Stimulated activated CD4-positive, alpha-beta T cell treated with anti-CD3 and anti-CD28 coated beads, Interleukin-12 subunit alpha, Interleukin-12 subunit beta, amount 100 ng/mL, for 24 hours (primary cell): ENCODE results near the gene PRICKLE2.

Experiments
- DNase-seq, 2 experiments: peaks; one replicate each; pipeline ENCODE4 v3.0.0-alpha.2; 2020; ENCODE audit warnings: low read depth in 2 of 2

PRICKLE2 gene

DNA sequence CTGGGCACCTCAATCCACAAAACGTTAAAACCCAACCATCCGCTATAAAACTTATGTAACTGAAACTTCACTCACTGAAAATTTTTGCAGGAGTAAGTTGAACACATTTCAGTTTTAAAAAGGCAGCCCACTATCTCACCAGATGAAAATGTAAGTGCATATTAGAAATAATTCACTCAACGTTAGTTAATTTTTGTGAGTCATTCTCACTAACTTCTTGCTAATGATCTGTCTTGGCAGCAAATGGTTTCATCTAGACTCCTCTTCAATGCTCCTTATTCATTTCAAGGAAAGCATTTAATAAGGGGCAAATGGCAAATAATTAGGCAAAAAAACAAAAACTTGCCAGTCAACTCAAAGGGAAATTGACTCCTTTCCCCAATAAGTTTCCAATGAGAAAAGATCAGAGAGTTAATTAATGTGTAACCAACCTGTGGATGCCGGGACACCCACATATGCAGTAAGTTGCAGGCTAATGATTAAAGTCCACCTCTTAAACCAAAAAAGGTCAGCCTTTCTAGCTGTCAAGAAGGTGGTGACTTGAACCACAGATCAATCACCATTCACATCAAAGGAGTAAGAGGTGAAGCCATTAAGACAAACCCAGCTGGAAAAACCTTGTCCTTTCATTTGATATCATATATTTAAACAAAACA, 22.9 kb upstream of the PRICKLE2 start:
- DNase-seq, result no peak

DNA sequence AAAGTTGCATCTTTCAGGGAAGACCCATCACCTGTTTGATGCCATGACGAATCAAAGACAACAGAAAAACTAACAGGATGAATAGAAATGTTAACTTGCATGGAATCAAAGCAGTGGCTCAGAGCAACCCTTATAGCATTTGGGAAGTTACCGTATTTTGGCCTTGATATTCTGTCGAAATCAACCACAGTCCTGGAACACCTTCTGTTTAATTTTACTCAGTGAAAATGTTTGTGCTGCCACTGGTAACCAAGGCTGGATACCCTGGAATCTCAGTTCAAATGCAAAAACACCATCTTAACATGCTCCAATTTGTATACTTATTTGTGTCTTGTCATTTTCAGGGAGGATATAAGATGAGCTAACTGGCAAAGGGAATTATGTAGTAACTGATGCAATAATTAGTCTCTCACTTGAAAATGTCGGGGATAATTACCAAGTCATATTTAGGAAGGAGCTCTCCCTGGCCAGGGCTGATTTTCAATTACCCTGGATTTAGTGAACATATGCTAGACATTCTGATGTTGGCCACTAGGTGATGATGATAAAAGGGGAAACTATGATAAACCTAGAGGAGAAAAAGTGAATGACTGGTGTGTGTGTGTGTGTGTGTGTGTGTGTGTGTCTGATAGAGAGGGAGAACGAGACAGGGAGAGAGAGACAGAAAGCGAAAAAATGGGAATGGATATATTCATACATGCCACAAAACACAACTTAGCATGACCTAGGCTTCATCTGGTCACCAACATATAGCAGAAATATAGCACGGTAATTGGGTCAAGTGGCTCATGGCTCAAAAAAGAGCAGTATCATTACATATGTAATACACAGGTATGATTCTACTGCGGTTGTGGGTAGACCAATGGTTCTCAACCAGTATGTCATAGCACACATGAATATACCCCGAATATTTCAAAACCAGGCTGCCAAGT, 19.0 kb upstream of the PRICKLE2 start:
- DNase-seq, result no peak

DNA sequence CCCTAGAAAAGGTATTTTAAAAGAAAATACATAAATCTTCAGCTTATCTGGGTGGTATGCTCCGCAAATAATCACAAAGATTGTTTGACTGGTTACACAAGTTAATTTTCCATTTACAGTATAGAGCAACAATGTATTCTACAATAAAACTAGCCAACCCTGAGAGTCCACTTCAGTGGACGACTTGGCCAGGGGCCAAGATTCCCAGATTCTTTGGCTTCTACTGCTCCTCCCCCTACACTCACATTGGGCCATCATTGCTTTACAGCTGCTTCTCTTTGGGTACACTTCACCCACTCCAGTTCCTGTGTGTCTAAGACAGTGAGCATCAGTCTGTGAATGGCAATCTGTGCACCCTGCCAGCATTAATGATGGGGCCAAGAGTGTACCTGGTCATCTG, 17.2 kb upstream of the PRICKLE2 start:
- no peak for DNase-seq

DNA sequence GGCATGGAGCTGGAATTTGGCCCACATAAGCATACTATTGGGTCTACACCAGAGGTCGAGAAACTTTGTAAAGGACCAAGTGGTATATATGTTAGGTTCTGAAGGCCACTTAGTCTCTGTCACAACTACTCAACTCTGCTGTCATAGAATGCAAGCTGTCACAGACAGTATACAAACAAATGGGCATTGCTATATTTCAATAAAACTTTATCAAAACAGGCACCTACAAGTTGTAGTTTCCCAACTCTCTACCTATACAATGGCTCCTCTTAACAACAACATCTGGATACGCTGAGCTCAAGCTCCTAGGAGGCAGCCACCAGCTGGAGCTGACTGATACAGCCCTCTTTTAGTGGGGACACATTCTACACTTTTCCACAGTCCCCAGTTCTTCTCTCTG, 15.7 kb upstream of the PRICKLE2 start:
- no peak for DNase-seq

DNA sequence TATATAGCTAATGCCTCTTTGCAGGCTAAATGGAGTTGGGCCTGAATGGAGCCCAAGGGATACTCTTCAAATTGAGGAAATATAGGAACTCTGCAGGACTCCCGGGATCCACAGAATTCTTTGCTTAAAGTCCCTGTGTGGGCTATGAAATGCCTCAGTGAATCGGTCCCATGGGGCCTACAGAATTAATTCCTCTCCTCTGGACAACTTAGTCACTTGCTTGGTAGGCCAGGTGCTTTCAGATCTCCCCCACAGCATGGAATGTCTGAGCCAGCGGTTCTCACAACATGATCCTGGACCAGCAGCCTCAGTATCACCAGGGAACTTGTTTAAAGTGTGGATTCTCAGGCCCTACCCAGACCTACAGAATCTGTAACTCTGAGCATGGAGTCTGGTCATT, 15.1 kb upstream of the PRICKLE2 start:
- no peak for DNase-seq

DNA sequence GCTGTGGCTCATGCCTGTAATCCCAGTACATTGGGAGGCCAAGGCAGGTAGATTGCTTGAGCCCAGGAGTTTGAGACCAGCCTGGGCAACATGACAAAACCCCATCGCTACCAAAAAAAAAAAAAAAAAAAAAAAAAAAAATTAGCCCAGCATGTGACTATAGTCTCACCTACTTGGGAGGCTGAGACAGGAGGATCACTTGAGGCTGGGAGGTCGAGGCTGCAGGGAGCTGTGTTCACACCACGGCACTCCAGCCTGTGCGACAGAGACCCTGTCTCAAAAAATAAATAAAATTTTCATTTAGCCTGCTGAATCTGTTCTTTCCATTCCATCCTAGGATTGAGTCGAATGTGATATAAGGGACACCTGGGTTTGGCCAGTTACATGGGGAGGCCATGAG, 14.6 kb upstream of the PRICKLE2 start:
- no peak for DNase-seq

DNA sequence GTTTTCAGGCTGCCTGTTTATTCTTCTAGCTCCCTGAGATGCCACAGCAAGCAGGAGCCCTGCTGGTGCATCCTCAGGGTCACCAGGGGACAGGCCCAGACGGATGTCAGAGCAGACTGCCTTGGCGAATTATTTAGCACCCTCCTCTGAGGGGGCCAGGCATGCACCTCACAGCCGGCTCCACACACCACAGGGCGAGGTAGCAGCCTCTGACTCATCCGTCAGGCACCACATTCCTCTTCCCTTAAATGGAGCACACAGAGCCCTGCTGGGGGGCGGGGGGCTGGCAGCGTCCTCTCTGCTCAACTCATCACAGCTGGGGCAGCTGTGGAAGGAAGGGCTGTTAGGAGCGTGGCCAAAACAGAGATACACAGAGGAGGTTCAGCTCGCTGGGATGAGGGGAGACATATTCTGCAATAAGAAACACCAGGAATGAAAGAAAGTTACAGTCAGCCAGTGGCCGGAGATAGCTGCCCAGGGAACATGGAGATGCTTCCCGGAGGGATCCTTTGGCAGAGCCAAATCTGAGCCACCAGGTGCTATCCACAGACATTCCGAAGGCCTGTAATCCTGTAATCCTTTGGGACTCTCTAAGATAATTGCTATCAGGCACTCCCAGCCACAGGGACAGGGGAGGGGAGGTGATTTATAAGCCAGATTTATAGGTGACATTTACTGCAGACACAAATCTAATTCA, 13.9 kb upstream of the PRICKLE2 start:
- no peak for DNase-seq

DNA sequence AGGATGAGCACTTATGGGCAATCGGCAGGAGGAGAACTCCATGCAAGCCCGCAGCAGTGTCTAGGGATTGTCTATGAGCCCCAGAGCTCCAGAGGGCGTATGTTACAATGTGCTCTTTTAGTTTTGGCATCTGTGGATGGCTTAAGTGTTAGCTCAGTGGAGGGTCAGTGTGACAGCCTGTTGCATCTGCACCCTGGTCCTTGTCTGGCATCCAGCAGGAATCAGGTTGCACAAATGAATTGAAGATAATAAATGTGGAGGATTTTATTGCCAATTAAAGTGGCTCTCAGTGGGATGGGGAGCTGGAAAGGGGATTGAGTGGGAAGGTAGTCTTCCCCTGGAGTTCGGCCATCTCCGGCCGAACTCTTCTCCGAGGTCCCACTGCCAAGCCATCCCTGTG, 11.8 kb upstream of the PRICKLE2 start:
- DNase-seq, result no peak

DNA sequence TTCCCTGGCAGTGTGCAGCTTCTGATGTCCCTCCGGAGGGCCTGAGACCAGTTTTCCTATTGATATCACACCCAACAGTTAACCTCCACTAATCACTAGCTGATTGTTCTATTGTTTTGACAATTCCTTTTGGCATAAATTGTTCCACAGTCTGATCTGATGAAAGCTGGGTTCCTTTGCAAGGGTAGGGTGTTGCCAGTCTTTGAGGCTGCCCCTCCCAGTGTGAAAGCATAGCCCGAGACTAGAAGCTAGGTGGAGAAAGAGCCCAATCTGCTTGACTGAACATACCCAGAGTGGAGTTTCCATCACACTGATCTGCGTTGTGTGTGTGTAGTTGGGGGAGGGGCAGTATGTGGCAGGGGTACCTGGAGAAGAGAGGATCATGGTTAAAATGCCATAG, 10.3 kb upstream of the PRICKLE2 start:
- no peak for DNase-seq

DNA sequence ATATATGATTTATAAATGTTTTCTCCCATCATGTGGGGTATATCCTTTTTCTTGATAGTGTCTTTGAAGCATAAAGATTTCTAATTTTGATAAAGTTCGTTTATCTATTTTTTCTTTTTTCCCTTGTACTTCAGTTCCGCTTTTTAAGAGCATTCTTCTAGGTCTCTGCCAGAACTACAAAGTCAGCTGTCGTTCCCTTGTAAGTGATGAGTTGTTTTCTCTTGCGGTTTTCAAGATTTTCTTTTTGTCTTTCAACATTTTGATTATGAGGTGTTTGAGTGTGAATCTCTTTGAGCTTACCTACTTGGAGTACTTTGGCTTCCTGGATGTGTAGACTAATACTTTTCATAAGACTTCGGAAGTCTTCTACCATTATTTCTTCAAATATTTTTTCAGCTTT, 9.3 kb upstream of the PRICKLE2 start:
- DNase-seq, result no peak

DNA sequence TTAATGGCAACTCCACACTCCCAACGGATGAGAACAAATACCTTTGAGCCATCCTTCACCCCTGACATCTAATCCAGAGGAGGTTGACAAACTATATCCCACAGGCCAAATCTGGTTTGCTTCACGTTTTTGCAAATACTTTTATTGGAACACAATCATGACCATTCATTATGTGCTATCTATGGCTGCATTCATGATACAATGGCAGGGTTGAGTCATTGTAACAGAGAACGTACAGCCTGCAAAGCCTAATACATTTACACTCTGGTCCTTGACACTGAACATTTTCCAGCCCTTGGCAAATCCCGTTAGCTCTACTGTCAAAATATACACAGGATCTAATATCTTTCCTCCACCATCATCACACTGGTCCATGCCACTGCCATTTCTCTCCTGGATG, 7.6 kb upstream of the PRICKLE2 start:
- DNase-seq, result no peak

DNA sequence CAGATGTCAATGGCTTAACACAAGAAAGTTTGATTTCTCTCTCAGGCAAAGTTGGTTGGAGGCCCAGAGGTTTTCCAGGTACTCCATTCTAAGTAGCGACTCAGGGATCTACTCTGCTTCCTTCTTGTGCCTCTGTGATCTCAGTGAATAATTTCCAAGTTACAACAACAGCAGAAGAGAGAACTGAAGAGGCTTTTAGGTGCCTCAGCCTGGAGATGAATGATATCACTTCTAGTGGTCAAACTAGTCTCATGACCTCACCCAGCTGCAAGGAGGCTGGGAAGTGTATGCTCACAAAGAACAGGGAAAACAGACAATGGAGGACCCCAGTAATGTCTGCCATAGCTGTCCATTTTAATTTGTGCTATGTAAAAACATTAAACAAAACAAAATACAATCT, 4.6 kb upstream of the PRICKLE2 start:
- DNase-seq, result no peak

DNA sequence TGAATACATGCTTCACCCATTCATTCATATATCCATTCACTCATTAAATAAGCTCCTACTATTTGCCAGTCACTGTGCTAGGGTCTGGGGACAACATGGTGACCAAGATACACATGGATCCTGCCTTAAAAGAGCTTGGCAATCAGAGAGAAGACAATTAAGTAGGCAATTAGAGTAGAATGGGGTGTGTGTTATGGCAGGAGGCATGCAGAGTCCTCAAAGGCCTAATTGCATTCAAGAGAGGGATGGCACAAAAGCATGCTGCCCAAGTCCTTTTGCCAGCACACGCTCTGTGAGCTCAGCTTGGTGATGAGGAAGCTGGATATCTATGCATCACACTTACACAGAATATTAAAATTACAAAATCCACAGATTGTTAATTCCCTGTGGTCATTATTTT, 2.8 kb upstream of the PRICKLE2 start:
- no peak for DNase-seq

DNA sequence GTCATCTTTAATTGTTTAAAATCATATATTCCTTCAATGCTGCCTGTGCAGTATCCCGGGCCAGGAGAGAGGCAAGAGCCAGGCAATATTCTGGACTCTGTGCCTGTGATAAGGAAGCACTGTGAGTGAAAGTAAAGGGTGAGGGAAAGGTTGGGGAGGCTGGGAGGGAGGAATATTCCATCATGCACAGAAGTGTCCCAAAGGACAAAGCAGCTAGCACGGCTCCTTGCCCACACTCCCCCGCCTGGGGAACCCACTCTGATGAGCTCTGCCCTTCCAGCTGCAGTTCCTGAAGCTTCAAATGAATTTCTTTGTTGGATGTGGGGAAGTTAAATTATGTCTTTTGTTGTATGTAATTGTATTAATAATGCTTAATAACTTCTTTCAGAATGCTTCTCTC, 1.5 kb upstream of the PRICKLE2 start:
- DNase-seq, result no peak

DNA sequence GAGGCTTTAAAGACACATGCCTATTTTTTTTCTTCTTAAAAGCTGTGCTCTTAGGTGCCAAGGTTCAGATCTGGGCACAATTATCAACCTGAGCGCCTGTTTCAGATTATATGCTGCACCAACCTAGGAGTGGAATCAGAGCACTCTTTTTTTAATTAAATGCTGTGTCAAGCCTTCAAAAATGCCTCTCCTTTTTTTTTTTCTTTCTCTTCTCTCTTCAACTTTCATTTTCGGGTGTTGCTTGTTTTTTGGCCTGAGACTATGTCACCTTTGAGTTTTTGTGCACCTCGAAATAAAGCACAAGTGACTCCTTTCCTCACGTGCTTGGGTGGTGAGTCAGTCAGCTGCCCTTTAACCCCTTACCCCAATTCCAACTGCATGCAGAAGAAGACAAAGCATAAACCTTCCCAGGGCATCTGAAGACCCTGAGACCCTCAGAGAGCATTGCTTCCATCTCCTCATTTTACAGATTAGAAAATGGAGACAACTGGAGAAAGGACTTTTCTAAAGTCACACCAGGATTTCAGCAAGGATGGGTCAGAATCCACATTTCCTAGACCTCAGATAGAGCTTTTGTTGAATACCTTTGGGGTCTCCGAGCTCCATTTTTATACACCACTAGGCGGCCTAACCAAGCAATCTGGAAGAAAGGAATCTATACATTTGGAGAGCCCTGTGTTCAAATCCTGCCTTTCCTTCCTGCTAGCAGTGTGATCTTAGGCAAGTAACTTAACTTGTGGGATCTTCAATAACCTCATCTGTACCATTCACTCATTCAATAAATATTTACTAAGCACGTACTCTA, 631 bp upstream of the PRICKLE2 start:
- no peak for DNase-seq

DNA sequence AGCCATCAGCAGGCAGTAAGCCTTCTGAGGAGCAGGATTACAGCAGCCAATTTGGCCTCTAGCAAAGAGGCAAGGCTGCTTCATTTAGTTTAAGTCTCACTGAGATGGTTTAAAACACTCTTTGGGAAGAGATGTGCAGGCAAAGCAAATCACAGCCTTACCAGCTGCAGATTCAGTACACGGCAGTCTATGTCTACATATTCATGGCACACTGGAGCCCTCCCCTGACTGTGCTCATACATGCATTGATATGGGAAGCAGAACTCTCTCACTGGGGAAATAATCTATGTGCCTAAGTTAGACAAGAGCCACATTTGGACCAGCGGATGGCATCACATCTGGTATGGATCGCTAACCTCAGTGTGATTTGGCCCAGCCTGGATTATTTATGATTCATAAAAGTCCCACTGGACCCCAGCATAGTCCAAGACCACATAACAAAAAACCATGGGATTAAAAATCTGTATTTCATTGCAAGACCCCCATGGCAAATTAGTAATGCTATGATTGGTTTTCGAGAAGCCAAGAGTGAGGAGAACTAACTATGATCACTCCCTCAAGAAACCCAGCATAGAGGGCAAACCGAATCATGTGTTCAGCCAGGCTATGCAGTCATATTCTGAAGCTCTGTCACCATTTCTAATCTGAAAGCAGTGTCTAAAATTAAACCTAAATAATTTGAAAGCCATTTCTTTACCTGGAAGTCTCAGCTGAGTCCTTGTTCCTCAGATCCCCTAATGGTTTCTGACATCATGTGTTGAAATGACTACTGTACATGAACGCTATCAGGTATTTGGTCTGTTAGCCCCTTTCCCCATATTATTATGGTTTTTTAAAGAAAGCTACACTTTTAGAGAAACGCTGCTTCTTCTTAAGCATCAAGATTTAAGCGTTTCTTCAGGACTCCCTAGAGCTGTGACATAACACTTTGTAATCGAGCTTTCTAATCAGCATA, 1.2 kb downstream of the PRICKLE2 start:
- DNase-seq, result no peak

DNA sequence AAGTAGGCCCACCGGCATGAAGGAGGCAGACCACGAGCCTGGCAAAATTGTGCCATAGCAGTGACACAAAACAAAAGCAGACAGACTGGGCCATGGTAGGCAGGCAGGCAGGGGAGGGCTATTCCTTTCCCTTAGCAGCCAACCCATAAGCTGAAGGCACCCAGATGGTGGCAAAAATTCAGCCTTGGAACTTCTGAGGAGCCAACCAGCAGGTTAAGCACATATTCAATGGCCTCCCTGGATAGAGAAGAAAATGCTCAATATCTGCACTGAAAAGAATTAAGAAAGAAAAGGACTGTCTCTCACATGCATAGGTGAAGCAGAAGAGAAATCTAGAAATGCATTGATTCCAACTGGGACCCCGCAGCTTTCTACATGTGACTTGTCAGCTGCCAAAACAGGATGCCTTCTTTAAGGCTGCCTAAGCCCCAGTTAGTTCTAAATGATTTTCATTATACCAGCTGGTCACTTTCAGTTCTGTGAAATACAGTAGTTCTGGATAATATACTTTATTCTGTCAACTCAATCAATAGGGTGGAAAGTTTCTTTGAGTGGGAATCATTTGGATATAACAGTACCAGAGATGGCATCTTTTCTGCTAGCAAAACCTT, 2.7 kb downstream of the PRICKLE2 start:
- DNase-seq, result no peak

DNA sequence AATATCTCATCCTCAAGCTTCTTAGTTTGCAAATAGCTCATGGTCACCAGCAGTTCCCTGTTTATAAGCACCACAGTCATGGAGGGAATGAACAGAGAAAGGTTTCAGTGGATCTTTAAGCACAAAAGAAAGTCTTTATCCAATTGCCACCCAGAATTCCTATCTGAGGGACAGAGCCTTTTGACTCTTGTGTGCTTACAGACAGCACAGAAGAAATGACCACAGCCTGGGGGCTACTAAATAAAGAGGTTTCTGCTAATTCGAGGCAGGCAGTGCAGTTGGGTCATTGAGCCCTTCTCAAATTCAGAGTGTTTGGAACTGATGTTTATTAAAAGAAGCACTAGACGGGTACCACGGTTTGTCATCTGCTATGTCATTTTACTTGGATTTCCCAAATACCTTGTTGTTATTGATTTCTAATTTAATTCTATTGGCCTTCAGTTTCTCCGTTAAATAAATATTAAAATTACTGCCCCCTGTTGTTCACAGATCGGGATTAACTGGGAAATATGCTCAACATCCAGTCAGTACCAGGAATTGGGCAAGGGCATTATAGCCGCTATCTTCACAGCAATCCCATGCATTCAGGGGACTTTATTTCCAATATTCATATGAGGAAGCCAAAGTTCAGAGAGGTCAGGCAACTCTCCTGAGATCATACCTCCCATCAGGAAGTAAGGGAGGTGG, 3.6 kb downstream of the PRICKLE2 start:
- DNase-seq, result no peak

DNA sequence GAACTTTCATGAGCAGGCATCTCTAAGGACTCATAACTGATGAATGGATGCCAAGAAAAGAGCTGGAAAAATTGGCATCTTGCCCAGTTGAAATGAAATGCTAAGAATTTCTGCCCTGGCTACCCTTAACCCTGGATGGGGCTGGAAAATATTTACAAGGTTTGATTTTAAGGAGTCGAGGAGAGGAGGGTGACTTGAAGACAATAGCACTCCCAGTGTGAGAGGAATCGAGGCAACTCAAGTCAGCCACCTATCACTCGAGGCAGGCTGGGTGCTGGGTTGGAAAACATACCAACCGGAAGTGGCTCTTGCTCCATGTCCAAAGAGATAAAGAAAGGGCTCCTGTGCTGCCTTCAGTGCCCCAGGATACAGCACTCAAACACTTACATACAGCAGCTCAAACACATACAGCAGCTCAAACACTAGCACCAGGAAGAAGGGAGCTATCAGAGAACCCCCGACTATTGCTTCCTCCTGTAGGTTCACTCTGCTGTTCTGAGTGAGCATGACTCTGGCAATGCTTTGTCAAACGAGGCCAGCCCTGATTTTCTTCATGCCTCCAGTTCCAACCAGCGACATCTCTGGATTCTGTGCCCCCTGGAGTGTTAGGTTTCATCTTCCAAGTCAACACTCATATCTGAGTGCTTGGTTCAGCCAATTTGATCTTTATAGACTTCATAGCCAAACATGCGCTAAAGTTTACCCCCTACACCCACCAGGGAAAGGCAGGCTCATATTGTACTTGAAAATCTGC, 4.9 kb downstream of the PRICKLE2 start:
- DNase-seq, result no peak
